ENCODE data around the gene MRC2.
"Not testable (repeated sequence)": the region's sequence is repeated elsewhere in the genome, so short reads cannot be mapped to it uniquely, and the experiment has no call there.

The MRC2 gene

DNA sequence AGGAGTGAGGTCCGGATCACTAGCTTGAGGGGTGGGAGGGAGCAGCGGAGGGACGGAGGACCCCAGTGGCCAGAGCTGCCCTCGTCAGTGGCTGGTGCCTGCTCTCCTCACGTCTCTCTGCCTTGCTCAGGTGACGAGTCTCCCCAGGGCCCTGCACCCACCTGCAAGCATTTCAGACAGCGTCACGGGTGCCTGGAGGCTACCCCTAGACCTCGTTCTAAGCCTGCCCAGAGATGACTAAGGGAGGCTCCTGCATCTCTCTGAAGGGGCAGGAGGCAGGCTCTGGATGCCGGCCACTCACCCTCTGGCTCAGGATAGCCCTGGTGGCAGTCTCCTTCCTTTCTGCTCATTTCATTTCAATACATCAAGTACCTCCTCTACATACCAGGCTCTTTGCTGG is 68.8 kb downstream of the MRC2 start:
- no peak for DNase-seq (ENCODE audit: low read depth in 2 of 3, low spot score in 1 of 3)

DNA sequence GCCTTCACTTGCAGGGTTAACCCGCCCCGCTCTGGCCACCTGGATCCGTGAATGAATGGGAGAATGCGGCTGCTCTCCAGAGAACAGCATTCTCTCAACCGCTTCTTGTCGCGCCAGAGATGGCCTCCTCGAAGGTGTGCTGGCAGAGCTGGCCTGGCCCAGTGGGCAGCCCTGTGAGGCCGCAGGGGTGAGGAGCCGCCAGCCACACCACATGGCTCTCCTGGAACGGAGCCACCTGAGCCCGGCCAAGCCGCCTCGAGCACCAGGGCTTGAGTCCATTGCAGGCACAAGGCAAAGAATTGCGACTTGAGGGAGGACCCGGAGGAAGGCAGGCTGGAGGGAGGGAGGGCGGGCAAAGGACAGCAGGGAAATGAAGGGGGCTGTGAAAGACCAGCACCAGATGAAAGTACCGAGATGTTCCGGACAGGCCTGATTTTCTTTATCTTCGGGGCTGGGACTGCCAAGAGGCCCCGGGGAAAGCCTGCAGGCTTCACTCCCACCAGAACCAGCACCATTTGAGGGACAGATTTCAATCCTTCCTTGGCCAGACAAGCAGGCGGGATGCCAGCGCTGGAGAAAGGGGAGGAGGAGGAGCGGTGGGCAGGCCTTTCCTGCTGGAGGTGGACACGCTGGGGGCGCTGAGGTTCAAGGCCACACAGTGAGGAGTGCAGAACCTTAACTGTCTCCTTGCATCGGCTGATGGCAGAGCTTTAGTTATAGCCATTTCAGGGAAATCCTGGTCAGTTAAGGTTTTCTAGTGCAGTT is 69.4 kb downstream of the MRC2 start:
- no peak for DNase-seq (ENCODE audit: low read depth in 2 of 3, low spot score in 1 of 3)

DNA sequence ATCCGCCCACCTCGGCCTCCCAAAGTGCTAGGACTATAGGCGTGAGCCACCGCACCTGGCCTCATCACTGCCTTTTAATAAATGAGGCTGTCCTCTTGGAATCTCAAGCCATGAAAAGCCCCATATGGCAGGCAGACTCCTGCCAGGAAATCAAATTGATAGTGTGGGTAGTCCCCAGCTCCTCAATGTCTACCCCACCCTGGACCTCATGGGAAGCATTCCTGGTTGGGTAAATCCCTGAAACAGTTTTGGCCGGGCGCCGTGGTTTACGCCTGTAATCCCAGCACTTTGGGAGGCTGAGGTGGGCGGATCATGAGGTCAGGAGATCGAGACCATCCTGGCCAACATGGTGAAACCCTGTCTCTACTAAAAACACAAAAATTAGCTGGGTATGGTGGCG is 71.0 kb downstream of the MRC2 start:
- not testable (repeated sequence) for DNase-seq (ENCODE audit: low read depth in 2 of 3, low spot score in 1 of 3)

DNA sequence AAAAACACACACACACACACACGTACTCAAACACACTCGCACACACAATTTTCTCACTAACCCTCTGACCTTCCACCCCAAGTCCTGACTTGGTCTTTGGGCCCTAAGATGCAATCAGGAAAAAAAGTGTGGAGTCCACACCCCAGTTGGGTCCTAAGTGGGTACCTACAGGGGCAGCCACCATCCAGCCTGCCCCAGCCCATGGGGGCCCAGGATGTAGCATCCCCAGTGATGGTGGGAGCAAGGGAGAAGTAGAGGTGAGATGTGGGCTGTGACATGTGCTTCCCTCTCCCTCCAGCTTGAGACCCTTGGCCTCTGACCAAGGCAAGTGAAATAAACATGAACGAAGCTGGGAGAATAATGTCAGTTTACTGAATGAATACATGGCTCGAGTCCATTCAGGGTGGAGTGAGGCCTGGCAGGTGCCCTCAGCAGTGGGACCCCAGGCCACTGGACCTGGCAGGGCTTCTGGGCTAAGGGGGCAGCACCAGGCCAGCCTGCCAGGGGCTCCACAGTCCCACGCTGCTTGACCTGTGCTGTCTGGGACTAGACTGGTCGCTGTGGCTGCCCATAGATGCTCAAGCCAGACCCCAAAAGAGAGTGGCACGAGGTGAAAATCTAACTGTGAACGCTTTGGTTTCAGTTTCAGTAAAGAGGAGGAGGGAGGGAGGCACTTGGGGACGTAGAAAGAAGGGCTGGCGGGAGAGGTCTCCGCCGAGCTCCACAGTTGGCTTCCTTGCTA is 73.7 kb downstream of the MRC2 start:
- no peak for DNase-seq (ENCODE audit: low read depth in 2 of 3, low spot score in 1 of 3)

DNA sequence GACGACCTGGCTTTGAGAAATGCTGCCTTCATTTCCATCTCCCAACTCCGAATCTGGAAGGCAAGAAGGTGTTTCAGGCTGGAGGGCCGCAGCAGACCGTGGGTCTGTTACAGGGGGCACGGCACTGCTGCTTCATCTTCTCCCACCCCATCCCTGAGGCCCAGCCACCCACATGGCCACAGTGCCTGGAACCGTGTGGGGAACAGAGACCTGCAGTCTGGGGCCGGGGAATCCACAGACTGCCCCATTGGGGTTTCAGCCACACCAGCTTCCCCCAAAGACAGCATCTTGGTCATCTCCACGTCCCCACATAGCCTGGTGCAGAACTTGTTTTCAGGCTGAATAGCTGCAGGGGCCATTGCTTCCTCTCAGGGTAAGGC is 74.2 kb downstream of the MRC2 start:
- no peak for DNase-seq (ENCODE audit: low read depth in 2 of 3, low spot score in 1 of 3)

DNA sequence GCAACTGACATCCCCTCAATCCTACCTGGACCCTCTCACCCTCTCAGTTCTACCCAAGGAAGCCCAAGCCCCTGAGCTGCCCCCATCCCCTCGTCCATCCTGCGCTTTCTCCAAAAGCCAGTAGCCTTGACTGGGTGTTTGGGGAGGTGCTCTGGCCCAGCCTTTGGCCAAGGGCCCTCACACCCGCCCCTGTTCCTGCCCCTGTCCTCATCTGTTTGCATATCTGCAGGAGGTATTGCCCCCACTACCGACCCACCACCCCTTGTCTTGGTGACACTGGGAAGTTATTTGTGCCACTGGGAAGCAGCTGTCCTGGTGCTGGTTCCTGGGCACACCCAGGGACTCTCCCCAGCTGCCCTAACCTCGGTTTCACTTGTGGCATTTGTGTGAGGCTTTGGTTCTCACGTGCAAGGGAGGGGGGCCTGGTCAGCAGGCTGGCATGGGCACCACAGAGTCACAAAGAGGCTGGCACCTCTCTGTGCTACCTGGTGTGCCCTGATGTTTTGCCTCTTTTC is 75.3 kb downstream of the MRC2 start:
- no peak for DNase-seq (ENCODE audit: low read depth in 2 of 3, low spot score in 1 of 3)

DNA sequence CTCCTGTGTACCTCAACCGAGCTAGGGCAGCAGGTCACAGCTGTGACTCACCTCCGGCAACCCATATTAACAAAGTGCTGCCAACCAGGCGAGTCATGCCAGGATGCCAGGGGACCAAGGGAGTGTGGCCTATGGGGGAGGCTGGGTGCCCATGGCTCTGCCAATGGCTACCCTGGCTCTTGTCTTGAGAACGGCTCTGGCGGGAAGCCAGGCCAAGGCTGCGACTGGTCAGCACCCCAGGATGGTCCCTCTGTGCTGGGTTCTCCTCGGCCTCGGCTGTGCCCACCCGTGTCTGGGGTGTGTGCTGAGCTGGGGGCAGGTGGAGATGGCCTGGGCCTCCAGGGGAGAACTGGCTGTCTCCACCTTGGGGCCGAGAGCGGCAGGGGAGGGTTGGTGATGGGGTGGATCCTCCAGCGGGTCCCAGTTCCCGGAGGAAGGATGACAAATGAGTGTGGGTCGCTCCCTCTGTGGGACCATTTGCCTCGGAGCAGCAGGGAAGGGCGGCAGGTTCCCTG is 75.8 kb downstream of the MRC2 start:
- DNase-seq (ENCODE audit: low read depth in 2 of 3, low spot score in 1 of 3), result no peak

DNA sequence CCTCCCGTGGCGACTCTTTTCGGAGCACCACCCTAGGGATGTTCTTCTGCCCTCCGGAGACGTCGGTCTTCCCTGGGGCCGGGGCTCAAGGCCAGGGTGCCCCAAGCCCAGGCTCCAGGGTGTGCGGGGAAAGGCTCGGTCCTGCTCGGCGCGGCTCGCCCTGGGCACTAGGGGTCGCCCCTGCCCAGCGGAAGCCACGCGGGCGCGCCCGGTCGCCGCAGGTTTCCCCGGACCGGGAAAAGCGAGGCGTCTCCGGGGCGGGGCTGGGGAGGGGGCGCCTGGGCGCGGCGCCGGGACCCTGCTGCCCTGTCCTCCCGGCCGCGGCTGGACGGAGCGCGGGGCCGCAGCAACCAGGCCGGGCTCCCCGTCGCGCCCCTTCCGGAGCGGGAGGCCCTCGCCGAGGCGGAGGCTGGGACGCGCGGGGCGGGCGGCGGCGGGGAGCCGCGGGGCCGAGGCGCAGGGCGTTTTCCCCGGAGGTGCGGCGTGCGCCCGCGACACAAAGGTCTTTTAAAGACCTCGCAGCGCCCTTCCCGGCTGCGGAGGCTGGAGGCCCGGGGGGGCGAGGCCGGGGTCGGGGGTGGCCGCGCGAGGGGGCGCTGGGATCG is 76.4 kb downstream of the MRC2 start:
- peak; percentile 39 to 64 (median 58) for DNase-seq (ENCODE audit: low read depth in 2 of 3, low spot score in 1 of 3)

DNA sequence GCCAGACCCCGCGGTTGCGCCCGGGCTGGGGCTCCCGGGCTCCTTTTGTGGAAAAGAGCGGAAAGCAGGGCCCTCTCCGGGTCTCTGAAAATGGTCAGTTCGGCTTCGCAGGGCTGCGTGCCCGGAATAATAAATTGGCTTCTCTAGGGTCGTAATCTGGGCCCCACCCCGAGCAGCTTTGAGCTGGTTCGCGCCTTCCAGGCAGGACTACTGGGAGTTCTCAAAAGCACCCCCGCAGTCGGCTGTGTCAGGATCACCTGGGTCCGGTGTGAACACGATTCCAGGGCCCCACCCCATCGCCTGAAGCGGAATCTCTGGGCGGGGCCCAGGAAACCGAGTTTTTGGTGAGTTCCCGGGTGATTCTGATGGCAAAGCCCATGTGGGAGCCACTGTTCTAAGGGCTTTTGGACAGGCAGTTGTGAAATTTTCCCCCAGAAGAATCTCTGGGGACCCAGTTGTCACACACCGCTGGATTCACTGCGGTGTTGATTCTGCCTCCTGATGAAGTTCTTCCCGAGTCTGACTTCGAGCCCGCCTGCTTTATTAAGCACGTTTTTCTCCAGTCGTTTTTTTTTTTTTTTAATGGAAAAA is 77.0 kb downstream of the MRC2 start:
- no peak for DNase-seq (ENCODE audit: low read depth in 2 of 3, low spot score in 1 of 3)

DNA sequence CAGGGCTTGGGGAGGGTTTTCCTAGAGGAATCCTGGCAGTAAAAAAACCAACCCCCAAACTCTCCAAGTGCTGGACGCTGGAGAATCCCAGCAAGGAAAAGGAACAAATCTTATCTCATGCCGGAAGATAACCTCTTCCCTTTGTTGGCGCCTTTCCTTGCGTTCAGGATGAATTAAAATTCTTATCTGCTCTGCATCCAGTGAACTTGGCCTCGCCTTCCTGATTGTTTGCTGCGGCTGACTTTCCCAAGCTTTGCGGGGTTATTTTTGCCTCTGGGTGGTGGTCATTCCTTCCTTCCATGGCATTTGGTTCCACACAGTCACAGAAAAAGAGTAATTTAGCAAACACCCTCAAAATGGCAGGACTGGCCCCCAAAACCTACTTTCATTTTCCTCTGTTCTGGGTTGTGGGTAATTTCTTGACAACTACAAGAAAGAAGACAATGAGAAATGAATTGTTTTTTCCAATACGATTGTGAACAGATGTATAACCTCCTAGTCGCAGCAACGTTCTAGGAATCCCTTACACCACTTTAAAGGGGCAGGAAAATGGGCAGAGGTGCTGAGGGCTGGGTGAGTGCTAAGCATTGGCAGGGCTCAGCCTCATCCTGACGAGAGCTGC is 77.8 kb downstream of the MRC2 start:
- DNase-seq (ENCODE audit: low read depth in 2 of 3, low spot score in 1 of 3), result no peak

DNA sequence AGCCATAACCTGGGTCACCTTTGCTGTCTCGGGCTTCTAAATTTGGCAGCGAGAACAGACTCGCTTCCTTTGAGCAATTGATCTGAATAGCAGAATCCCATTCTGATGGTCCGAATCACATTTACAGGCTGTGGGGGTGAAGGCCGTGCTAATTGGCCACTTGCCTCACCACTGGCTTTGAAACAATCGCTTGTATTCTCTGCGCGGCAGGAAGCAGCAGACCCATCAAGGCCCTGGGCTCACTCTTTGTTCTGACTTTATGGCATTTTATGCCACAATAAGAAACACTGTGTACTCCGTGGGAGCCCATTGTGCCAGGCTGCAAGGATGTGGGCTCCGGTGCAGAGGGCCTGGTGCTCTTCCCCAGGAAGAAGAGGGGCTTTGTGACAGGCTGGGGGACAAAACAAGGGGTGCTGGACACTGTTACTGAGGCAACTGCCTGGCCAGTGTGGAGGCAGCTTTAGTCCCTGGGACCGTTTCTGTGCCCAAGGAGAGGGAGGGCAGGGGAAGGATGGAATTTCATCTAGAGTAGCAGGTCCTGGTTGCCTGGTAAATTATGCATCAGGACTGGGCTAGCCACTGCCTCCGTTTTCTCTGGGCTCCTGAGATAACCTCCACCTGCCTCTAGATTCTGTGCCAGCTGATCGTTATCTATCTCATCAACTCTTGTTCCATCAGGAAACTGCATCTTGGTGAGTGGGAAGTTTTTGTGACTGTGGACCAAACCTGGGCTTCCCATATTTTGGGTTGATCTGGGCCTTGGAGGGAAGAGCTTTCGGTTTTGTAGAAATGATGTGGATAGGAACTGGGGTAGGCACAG is 78.5 kb downstream of the MRC2 start:
- no peak for DNase-seq (ENCODE audit: low read depth in 2 of 3, low spot score in 1 of 3)

DNA sequence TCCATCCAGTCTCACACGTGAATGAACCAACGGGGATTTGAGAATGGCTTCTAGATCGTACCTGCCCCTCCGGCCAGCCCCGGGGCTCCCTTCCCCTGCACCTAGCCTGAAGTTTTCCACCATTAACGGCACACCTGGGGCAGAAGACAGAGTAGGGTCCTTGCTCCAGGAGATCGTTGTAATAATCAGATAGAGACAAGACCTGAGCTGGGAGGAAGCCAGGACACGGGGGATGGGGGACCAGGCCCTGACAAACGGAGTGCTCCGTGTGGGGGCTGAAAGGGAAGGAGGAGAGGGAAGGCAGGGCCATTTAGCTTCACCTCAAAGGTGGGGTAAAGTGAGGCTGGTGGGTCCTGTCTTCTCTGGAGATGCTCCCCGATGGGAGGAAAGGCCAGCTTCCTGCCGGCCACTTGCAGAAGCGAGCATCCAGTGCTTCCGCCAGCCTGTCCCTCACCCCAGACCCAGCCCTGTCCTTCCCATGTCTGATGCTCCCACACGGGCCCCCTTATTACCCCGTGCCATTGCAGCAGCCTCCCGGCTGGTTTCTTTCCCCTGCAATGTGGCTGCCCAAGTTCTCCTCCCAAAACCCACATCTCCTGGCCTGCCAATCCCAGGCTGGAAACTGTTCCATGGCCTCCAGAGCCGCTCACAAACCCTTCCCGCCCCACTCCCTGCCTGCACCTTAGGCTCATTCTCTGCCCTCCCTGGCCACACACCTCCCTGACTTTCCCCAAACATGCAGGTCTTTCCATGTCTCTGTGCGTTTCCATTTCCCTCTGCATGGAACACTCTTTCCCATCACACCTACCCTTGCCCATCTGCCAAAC is 79.3 kb downstream of the MRC2 start:
- DNase-seq (ENCODE audit: low read depth in 2 of 3, low spot score in 1 of 3), result no peak

DNA sequence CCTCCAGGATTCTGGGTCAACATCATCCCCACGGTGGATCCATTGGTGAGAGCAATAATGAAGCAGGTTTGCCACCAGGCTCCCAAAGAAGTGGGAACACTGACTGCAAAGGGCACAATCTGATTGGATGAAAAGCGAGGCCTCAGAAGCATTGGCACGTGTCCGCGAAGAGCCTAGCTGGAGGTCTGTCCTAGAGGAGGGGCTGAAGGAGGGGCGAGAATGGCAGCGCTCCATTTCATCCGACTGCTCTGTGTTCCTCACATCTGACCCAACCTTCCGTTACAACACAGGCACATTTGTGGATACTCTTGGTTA is 79.9 kb downstream of the MRC2 start:
- no peak for DNase-seq (ENCODE audit: low read depth in 2 of 3, low spot score in 1 of 3)

DNA sequence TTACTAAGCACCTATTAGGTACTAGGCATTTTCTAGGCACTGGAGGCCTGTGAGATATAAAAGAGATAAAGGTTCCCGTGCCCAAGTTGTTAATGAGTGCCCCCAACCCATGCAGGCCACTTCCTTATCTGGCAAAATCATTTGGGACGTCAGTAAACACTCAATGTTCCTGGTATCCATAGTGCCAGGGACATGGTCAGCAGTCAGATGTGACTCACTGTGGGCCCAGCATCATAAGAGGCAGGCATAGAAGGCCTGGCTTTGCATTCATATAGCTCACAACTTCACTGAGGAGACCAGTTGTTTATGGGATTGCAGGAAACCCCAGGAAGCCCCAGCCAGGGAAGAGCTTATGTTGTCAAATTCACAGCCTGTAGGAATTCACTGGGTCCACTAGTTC is 81.1 kb downstream of the MRC2 start:
- DNase-seq (ENCODE audit: low read depth in 2 of 3, low spot score in 1 of 3), result no peak

DNA sequence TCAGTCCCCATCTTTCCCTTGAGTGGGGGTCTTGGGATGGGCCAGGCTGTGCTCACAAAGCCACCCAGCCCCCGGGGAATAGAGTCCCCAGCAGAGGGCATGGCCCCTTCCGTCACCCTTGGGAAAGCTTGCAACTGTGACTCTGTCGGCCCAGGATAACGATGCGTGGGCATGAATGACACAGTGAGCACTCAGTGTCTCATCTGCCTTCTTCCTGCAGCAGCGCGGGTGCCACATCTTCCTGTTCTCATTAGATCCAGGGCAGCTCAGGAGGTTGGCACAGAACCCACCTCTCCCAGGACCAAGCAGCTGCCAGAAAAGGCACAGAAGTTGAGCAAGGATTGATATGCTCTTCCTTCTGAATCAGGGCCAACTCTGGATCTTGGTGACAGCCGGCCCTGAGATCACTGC is 84.7 kb downstream of the MRC2 start:
- no peak for DNase-seq (ENCODE audit: low read depth in 2 of 3, low spot score in 1 of 3)

DNA sequence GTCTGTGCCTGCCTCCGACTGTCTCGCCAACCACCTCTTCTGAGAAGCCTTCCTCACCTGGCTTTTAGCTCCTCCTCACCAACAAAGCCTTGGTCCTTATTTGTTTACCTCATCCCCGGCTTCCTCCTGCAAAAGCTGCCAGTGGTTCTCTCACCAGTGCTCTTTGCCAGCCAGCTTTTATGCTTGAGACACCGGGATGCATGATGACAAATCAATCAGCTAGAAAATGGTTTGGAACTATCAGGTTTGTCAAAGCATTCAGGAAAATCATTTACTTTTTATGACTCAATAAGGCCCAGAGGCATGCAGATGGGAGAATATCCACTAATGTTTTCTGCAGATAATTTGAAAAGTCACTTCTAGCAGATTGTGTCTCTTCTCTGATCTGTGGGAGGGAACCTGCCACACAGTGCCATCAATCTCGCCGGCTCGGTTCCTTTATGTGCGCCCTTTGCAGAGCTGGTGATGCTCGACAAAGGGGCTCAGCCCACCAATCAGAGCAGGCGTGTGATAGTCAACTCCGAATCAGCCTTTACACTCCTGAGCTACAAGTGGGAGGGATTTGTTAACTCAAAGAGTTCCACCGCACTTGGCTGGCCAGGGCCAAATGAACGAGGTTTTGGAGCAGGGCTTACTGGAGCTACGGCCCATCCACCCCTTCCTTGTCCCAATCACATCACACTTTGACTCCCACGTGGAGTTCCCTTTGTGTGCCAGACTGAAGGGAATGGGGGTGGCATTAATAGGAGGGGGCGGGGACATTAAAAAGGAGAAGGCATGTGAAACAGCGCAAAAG is 85.8 kb downstream of the MRC2 start:
- no peak for DNase-seq (ENCODE audit: low read depth in 2 of 3, low spot score in 1 of 3)

DNA sequence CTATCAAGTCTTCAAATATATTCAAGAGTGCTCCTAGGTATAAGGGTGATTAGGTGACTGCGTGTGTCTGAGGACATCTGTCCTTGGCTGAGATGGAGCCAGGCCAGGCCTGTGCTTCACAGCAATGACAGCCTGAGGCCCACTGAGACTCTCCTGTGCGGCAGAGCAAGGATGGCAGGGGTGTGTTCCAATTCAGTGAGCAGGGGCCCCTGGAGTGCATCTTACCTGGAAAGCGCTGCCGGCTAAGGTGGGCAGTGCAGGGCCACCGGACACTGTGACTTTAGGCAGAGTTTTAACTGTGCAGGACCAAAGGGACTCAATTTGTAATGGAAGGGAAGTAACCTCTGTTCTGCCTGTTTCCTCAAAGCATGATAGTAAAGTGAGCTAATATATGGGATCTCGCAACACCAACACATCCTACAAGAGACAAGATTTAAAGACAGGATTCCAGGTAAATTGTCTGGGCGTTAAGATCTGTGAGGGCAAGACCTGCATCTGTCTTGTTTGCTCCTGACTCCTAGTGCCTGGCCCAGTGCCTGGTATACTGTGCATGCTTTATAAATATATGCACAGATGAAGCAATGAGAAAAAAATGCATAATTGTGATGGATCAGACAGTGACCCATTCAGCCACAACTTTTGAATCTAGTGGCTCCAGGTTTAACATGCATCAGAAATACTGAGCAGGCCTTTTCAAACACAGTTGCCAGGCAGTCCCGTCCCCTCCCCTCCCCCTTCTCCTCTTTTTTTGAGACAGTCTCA is 86.7 kb downstream of the MRC2 start:
- DNase-seq (ENCODE audit: low read depth in 2 of 3, low spot score in 1 of 3), result no peak

DNA sequence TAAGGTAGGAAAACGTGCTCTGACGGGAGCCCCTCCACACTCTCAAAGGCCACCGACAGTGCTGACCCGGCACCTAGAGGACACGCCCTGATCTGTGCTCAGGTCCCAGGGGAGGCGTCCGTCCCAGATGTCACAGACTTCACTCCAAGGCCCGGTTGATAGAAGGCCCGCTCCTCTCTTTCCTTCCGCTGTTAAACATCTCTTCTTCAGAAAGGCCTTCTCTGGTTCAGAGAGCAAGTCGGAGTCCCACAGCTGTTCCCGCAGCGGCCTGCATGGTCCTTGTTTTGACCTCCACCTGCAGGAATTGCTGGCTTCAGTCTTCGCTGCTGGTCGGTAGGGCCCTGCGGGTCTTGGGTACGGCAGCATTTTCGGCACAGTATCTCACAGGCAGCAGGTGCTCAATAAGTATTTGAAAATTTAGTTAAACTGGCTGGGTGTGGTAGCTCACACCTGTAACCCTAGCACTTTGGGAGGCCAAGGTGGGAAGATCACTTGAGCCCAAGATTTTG is 88.5 kb downstream of the MRC2 start:
- no peak for DNase-seq (ENCODE audit: low read depth in 2 of 3, low spot score in 1 of 3)
